WTC11 (cell line): ENCODE measurements around the gene APOBEC3F. TPM values are rescaled to one million over a fixed set of nuclear protein-coding genes. Genes with fewer than 3 reads are reported as not detected.

Experiments used
- ATAC-seq: fragments of 200-7000 bp; cut with Tn5 transposase; 2 replicates; pipeline ENCODE4 v1.10.0; 2021; ENCODE audit warnings: mild to moderate bottlenecking, moderate library complexity
- CTCF ChIA-PET: fragments of 300-600 bp; sonication (Branson Sonifier 250); formaldehyde crosslinking; loops from one replicate; lab custom pipeline; 2021; ENCODE audit warnings: antibody characterized with exemption; lab: Charles Lee
- POLR2A ChIA-PET: fragments of 350-600 bp; sonication (Branson Sonifier 250); formaldehyde crosslinking; loops from one replicate; lab custom pipeline; 2021; ENCODE audit warnings: antibody characterized with exemption; lab: Charles Lee
- DNase-seq: peaks from one replicate; pipeline ENCODE4 v3.0.0; 2021; ENCODE audit warnings: low spot score
- H3K27ac Mint-ChIP-seq: 2 replicates; pipeline ENCODE4 v1.8.0; 2021; ENCODE audit warnings: mixed read lengths
- H3K27me3 Mint-ChIP-seq: 2 replicates; pipeline ENCODE4 v1.8.0; 2021; ENCODE audit warnings: low read depth, mild to moderate bottlenecking, moderate library complexity, mixed read lengths
- H3K36me3 Mint-ChIP-seq: 2 replicates; pipeline ENCODE4 v1.8.0; 2021; ENCODE audit warnings: mixed read lengths
- H3K4me1 Mint-ChIP-seq: 2 replicates; pipeline ENCODE4 v1.8.0; 2022; ENCODE audit warnings: mixed read lengths
- H3K4me3 Mint-ChIP-seq: 2 replicates; pipeline ENCODE4 v1.8.0; 2021; ENCODE audit warnings: mild to moderate bottlenecking, moderate library complexity, mixed read lengths
- H3K9me3 Mint-ChIP-seq: 2 replicates; pipeline ENCODE4 v1.8.0; 2021; ENCODE audit warnings: mixed read lengths
- AFF4 ChIP-seq: sonication (generic); formaldehyde crosslinking; IDR thresholded peaks from 2 replicates; pipeline ENCODE4 v1.8.1; 2023; ENCODE audit warnings: mild to moderate bottlenecking, missing genetic modification reagents, borderline replicate concordance
- AR ChIP-seq: fragments of 250-450 bp; sonication (Bioruptor Pico); IDR thresholded peaks from 2 replicates; pipeline ENCODE4 v1.9.0; 2021; ENCODE audit warnings: mild to moderate bottlenecking
- CREB1 ChIP-seq: sonication (generic); formaldehyde crosslinking; IDR thresholded peaks from 2 replicates; pipeline ENCODE4 v1.8.0; 2023; ENCODE audit warnings: mild to moderate bottlenecking, missing genetic modification reagents
- HMGXB4 ChIP-seq: sonication (generic); formaldehyde crosslinking; IDR thresholded peaks from 2 replicates; pipeline ENCODE4 v1.8.1; 2023; ENCODE audit warnings: mild to moderate bottlenecking, moderate library complexity, missing genetic modification reagents
- IRF1 ChIP-seq: sonication (generic); formaldehyde crosslinking; IDR thresholded peaks from 2 replicates; pipeline ENCODE4 v1.8.0; 2023; ENCODE audit warnings: missing genetic modification reagents
- MYBL2 ChIP-seq: sonication (generic); formaldehyde crosslinking; IDR thresholded peaks from 2 replicates; pipeline ENCODE4 v1.8.1; 2023; ENCODE audit warnings: mild to moderate bottlenecking, moderate library complexity, missing genetic modification reagents
- NFATC4 ChIP-seq: fragments of 250-450 bp; sonication (Bioruptor Pico); IDR thresholded peaks from 2 replicates; pipeline ENCODE4 v1.9.0; 2021; ENCODE audit warnings: mild to moderate bottlenecking
- SMAD3 ChIP-seq: sonication (generic); formaldehyde crosslinking; IDR thresholded peaks from 2 replicates; pipeline ENCODE4 v1.8.0; 2022; ENCODE audit warnings: missing genetic modification reagents, mild to moderate bottlenecking, borderline replicate concordance
- USF2 ChIP-seq: sonication (generic); formaldehyde crosslinking; IDR thresholded peaks from 2 replicates; pipeline ENCODE4 v1.8.1; 2023; ENCODE audit warnings: mild to moderate bottlenecking, missing genetic modification reagents, moderate library complexity
- ZBTB43 ChIP-seq: sonication (generic); formaldehyde crosslinking; IDR thresholded peaks from 2 replicates; pipeline ENCODE4 v1.8.1; 2023; ENCODE audit warnings: mild to moderate bottlenecking, missing genetic modification reagents
- ZNF263 ChIP-seq: sonication (generic); formaldehyde crosslinking; IDR thresholded peaks from 2 replicates; pipeline ENCODE4 v1.8.1; 2022; ENCODE audit warnings: low read depth, mild to moderate bottlenecking, moderate library complexity, missing genetic modification reagents
- ZNF671 ChIP-seq: fragments of 250-450 bp; sonication (Bioruptor Pico); IDR thresholded peaks from 2 replicates; pipeline ENCODE4 v1.8.0; 2021; ENCODE audit warnings: mild to moderate bottlenecking
- total RNA-seq: library from RNA; stranded (reverse); gene quantifications from 3 replicates; pipeline ENCODE4 v1.2.3, GENCODE V29; 2021
- TF ChIP-seq, protein P1 (sequence below): fragments of 250-450 bp; sonication (Bioruptor Pico); IDR thresholded peaks from 2 replicates; pipeline ENCODE4 v1.9.0; 2021; ENCODE audit warnings: mild to moderate bottlenecking, borderline replicate concordance

APOBEC3F gene
- total RNA-seq, 1 experiment from 2014 or later = 8.7 TPM

GRCh38 chr22:39016592-39016991, 24.1 kb upstream of the APOBEC3F start:
- Mint-ChIP-seq H3K36me3 (0 out of 2 replicates have a peak, but pooled peaks cover 6% of the 10 kb centered on the region), H3K9me3 (no peaks in the 10 kb centered on the region), H3K27ac (peak overlapping the region; percentile 88), H3K4me1 (peaks cover 71% of the 10 kb centered on the region), H3K27me3 (no peaks in the 10 kb centered on the region)
- no peak for ATAC-seq
- POLR2A ChIA-PET = no interaction called here
- CTCF ChIA-PET = interaction anchor here (0.9 to 1.6 kb wide), 5 partner anchors 16 to 251 kb away, joined by 3 to 8 read pairs (median 5); no protein-coding TSS in a partner anchor
- DNase-seq = no peak
- TF ChIP-seq AR (CRISPR knock-in tag) (no peak), ZNF263 (CRISPR knock-in tag) (no peak), CREB1 (CRISPR knock-in tag) (no peak), MYBL2 (CRISPR knock-in tag) (no peak), AFF4 (CRISPR knock-in tag) (no peak), ZNF671 (CRISPR knock-in tag) (no peak)
- TF ChIP-seq, protein P1, sequence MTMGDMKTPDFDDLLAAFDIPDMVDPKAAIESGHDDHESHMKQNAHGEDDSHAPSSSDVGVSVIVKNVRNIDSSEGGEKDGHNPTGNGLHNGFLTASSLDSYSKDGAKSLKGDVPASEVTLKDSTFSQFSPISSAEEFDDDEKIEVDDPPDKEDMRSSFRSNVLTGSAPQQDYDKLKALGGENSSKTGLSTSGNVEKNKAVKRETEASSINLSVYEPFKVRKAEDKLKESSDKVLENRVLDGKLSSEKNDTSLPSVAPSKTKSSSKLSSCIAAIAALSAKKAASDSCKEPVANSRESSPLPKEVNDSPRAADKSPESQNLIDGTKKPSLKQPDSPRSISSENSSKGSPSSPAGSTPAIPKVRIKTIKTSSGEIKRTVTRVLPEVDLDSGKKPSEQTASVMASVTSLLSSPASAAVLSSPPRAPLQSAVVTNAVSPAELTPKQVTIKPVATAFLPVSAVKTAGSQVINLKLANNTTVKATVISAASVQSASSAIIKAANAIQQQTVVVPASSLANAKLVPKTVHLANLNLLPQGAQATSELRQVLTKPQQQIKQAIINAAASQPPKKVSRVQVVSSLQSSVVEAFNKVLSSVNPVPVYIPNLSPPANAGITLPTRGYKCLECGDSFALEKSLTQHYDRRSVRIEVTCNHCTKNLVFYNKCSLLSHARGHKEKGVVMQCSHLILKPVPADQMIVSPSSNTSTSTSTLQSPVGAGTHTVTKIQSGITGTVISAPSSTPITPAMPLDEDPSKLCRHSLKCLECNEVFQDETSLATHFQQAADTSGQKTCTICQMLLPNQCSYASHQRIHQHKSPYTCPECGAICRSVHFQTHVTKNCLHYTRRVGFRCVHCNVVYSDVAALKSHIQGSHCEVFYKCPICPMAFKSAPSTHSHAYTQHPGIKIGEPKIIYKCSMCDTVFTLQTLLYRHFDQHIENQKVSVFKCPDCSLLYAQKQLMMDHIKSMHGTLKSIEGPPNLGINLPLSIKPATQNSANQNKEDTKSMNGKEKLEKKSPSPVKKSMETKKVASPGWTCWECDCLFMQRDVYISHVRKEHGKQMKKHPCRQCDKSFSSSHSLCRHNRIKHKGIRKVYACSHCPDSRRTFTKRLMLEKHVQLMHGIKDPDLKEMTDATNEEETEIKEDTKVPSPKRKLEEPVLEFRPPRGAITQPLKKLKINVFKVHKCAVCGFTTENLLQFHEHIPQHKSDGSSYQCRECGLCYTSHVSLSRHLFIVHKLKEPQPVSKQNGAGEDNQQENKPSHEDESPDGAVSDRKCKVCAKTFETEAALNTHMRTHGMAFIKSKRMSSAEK (CRISPR knock-in tag) = no peak
- TF ChIP-seq, all 79 proteins: peak for 0
- H3K4me3 Mint-ChIP-seq = no peak overlapping the region

DNA sequence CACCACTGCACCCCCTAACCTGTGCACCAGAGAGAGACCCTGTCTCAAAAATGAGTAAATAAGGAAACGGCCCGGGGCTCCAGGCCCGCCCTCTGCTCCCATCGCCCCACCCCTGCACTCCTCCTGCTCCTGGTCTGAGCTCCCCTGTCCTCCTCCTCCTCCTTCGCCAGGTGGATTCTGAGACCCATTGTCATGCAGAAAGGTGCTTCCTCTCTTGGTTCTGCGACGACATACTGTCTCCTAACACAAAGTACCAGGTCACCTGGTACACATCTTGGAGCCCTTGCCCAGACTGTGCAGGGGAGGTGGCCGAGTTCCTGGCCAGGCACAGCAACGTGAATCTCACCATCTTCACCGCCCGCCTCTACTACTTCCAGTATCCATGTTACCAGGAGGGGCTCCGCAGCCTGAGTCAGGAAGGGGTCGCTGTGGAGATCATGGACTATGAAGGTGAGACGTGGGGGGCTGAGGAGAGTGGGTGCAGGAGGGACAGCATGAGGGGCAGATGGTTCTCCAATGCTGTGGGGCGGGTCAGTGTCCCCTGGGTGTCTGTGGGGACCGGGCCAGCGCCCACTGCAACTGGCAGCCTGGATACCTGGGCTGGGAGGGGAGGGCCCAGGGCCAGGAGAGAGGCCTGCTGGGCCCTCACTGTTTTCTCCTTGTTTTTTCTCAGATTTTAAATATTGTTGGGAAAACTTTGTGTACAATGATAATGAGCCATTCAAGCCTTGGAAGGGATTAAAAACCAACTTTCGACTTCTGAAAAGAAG, 22.9 kb upstream of the APOBEC3F start:
- ChIA-PET CTCF (interaction anchor here (0.6 to 1.6 kb wide), 12 partner anchors 15 to 252 kb away, joined by 3 to 8 read pairs (median 4); partner anchors contain the start of gene APOBEC3B), POLR2A (interaction anchor here (0.7 kb wide), 1 partner anchor 11 kb away, joined by 3 read pairs; no protein-coding TSS in a partner anchor)
- Mint-ChIP-seq H3K36me3 (0 out of 2 replicates have a peak, but pooled peaks cover 6% of the 10 kb centered on the region), H3K9me3 (no peaks in the 10 kb centered on the region), H3K27ac (peak overlapping the region; percentile 96), H3K27me3 (no peaks in the 10 kb centered on the region), H3K4me3 (peak overlapping the region; percentile 81), H3K4me1 (peaks cover 79% of the 10 kb centered on the region)
- DNase-seq = peak; percentile 73
- ATAC-seq = peak; percentile 43
- TF ChIP-seq NFATC4 (CRISPR knock-in tag) = no peak
- TF ChIP-seq USF2 = peak; percentile 72
- TF ChIP-seq HMGXB4 (CRISPR knock-in tag) = no peak
- no peak for TF ChIP-seq IRF1 (CRISPR knock-in tag)
- peak; percentile 16; the same call in 1 of the 2 replicates for TF ChIP-seq SMAD3
- TF ChIP-seq ZBTB43 (CRISPR knock-in tag) = no peak
